Measurements from ENCODE around the gene DISC1.
"Not testable (repeated sequence)": the region's sequence is repeated elsewhere in the genome, so short reads cannot be mapped to it uniquely, and the experiment has no call there.

DISC1 gene

DNA sequence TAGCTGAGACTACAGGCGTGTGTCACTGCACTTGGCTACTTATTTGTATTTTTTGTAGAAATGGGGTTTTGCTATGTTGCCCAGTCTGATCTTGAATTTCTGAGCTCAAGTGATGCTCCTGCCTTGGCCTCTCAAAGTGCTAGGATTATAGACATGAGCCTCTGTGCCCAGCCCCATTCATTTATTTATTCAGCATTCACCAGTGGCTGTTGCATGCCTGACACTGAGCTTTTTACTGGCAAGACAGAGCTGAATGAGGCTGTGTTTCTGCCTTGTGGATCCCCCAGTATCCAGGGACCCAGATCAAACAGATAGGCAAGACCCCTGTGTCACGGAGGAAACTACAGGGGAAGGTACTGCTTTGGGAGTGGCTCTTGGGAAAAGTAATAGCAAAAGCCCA is 109.4 kb downstream of the DISC1 start:
- DNase-seq, result no peak

GRCh38 chr1:231736464-231736863 is 109.9 kb downstream of the DISC1 start:
- no peak for DNase-seq

DNA sequence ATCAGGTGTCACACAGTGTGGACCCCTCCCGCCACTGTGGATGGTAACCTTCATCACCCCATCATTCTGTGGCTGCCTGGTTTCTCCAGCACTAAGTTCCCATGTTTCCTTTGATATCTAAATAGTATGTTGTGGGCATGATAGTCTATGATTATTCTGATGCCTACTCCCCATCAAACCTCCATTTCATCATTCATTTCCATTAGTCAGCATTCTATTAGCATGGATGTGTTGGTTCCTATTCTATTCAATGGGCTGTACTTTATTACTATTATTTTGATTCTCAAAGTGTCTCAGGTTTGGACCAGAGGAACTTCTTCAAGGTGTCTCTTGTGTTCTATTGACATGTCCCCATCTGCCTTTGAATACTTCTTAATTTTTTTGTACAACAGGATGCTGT is 112.0 kb downstream of the DISC1 start:
- no peak for DNase-seq

DNA sequence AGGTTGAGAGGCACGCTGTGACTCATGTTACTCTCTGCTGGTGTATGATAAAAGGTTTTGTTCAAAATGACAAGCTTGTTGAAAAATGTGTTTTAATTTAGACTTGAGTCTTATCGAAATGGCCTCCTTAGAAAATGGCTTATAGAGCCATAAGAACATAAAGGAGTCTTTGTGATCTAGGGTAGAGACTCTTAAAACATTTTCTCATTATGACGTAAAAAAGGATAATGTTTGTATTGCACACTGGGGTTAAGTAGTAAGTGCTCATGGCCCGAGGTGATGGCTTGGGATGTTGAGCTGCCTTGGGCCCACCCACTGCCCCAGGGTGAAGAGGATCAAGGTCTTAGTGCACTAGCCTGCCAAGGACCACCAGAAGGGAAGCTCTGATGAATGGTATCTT is 117.4 kb downstream of the DISC1 start:
- no peak for DNase-seq

GRCh38 chr1:231748760-231749415 is 122.3 kb downstream of the DISC1 start:
- no peak for DNase-seq

GRCh38 chr1:231750296-231750695 is 123.7 kb downstream of the DISC1 start:
- no peak for DNase-seq

GRCh38 chr1:231750818-231751362 is 124.3 kb downstream of the DISC1 start:
- DNase-seq, result no peak

DNA sequence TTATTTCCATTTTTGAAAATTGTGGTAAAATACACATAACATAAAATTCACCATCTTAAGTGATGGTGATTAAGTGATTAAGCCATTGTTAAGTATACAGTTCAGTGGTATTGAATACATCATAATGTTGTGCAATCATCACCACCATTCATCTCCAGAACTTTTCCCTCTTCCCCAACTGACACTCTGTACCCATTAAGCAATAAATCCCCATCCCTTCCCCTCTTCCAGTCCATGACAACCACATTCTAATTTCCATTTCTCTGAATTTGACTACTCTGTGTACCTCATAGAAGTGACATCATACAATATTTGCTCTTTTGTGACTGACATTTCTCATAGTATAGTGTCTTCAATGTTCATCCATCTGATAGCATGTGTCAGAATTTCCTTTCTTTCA is 124.8 kb downstream of the DISC1 start:
- no peak for DNase-seq

GRCh38 chr1:231753313-231753712 is 126.7 kb downstream of the DISC1 start:
- DNase-seq, result no peak

GRCh38 chr1:231757101-231757404 is 130.5 kb downstream of the DISC1 start:
- no peak for DNase-seq

- DNase-seq, result no peak
These were observed 131.2 kb downstream of the DISC1 start for GRCh38 chr1:231757759-231758158.

- no peak for DNase-seq
These were observed 134.7 kb downstream of the DISC1 start for GRCh38 chr1:231761252-231761651.

DNA sequence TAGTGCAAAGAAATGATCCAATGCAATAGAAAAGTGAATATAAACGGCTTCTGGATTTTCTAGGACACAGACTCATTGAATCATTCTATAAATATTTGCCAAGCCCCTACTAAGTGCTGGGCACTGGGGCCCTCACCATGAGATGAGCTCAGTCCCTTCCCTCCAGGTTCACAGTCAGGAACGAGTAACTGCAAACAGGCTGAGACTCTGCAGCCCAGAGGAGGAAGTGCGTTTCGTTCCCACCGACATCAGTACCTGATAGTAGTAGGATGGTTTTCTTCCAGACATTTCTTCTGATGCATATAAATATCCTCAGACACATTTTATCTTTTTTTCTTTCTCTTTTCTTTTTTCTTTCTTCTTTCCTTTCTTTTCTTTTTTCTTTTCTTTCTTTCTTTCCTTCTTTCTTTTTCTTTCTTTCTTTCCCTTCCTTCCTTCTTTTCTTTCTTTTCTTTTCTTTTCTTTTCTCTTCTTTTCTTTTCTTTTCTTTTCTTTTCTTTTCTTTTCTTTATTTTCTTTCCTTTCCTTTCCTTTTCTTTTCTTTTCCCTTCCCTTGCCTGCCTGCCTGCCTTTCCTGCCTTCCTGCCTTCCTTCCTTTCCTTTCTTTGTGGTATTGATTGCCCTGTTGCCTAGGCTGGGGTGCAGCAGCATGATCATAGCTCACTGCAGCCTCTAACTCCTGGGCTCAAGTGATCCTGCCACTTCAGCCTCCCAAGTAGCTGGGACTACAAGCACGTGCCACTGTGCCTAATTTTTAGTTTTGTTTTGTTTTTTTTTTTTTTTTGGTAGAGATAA is 135.4 kb downstream of the DISC1 start:
- no peak for DNase-seq

- no peak for DNase-seq
These were observed 136.9 kb downstream of the DISC1 start for GRCh38 chr1:231763456-231763855.

DNA sequence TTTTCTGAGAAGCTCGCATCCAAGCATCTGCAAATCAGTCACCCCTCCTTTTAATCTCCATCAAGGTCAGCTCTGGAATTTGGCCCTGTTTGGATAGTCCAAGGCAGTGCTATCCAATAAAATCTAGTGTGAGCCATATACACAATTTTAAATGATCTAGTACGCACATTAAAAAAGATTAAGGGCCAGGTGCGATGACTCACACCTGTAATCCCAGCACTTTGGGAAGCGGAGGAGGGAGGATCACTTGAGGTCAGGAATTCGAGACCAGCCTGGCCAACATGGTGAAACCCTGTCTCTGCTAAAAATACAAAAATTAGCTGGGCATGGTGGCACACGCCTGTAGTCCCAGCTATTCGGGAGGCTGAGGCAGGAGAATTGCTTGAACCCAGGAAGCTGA is 139.2 kb downstream of the DISC1 start:
- not testable (repeated sequence) for DNase-seq

DNA sequence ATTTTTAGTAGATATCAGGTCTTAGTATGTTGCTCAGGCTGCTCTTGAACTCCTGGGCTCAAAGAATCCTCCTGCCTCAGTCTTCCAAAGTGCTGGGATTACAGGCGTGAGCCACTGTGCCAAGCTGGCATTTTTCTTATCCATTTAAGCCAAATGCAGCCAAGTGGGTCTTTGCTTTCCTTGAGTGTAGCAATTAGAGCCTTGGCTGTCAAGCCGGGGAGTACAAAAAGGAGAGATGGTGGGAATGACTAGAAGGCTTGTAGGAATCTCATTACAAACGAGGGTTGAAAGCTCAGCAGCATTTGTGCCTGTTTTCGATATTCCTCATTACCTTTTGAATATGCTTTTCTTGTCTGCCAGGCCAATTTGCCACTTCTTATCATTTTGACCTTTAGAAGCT is 140.9 kb downstream of the DISC1 start:
- no peak for DNase-seq

- no peak for DNase-seq
These were observed 141.8 kb downstream of the DISC1 start for GRCh38 chr1:231768416-231768815.

- no peak for DNase-seq
These were observed 144.1 kb downstream of the DISC1 start for GRCh38 chr1:231770506-231771175.

GRCh38 chr1:231774719-231775335 is 148.2 kb downstream of the DISC1 start:
- DNase-seq, result no peak

- DNase-seq, result no peak
These were observed 149.6 kb downstream of the DISC1 start for GRCh38 chr1:231776010-231776756.

DNA sequence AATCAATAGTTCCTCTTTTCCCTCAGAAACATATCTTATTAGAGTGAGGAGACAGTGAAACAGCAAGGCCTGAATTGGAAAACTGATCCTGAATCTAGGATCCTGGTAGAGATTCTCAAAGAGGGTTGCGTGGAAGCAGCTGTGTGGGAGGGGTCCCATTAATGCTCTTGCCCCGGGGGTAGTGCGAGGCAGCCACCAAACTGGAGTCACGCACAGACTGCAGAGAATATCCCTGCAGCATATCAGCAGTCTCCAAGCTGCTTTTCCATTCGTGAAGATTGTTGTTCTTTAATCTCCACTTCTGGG is 150.1 kb downstream of the DISC1 start:
- no peak for DNase-seq

- DNase-seq, result no peak
These were observed 151.6 kb downstream of the DISC1 start for GRCh38 chr1:231778009-231778719.
